ENCODE measurements around the gene OLA1.

GRCh38 chr2:174062934-174063333 is 185.4 kb downstream of the OLA1 start:
- TF ChIP-seq EP300 (IDR thresholded peaks at IDR 0.05; ENCODE audit: borderline replicate concordance) (no peak), CEBPB (IDR thresholded peaks at IDR 0.05) (no peak), CREB1 (IDR thresholded peaks at IDR 0.05; ENCODE audit: low read depth) (no peak), NFIC (IDR thresholded peaks at IDR 0.05) (no peak), RAD21 (IDR thresholded peaks at IDR 0.05; ENCODE audit: low read depth) (no peak), TAF1 (IDR thresholded peaks at IDR 0.05; ENCODE audit: low read depth) (no peak), ZBTB7A (IDR thresholded peaks at IDR 0.05; ENCODE audit: low read depth) (no peak)
